GM18520 (cell line): ENCODE results near the gene TUBA4A.
A peak's percentile ranks its signal among the peaks of the same experiment; 100 is the strongest.

Source experiments
- ATAC-seq: cut with Tn5 transposase; IDR thresholded peaks from one replicate; pipeline ENCODE4 v1.9.1; 2021; ENCODE audit not compliant: unreplicated experiment

Gene TUBA4A

GRCh38 chr2:219244789-219245147 is 8.9 kb downstream of the TUBA4A start:
- no peak for ATAC-seq

GRCh38 chr2:219243291-219243761 is 10.4 kb downstream of the TUBA4A start:
- ATAC-seq = no peak

GRCh38 chr2:219234331-219234730 is 19.4 kb downstream of the TUBA4A start:
- ATAC-seq = no peak

- no peak for ATAC-seq
These were observed 23.6 kb downstream of the TUBA4A start for GRCh38 chr2:219230059-219230540.

GRCh38 chr2:219229305-219230058 is 24.2 kb downstream of the TUBA4A start, which contains the start of the genes ANKZF1 and ATG9A:
Gene ANKZF1, plus strand, starts transcription at chr2:219229806. Its CDS starts 452 bp downstream, at chr2:219230258.
Gene ATG9A, minus strand, starts transcription at chr2:219229636. Its CDS starts 1,612 bp downstream, at chr2:219228024.
- ATAC-seq = peak; percentile 90

- ATAC-seq = no peak
These were observed 24.8 kb downstream of the TUBA4A start for GRCh38 chr2:219228911-219229304.

- ATAC-seq = no peak
These were observed 25.4 kb downstream of the TUBA4A start for GRCh38 chr2:219228041-219228910.

GRCh38 chr2:219225350-219225749 is 28.4 kb downstream of the TUBA4A start:
- no peak for ATAC-seq

- no peak for ATAC-seq
These were observed 29.7 kb downstream of the TUBA4A start for GRCh38 chr2:219223831-219224610.

- ATAC-seq = no peak
These were observed 31.7 kb downstream of the TUBA4A start for GRCh38 chr2:219221957-219222518.

GRCh38 chr2:219220652-219221402 is 32.9 kb downstream of the TUBA4A start:
- no peak for ATAC-seq

GRCh38 chr2:219219784-219220532 is 33.8 kb downstream of the TUBA4A start:
- ATAC-seq = no peak

- peak; percentile 57 for ATAC-seq
These were observed 34.7 kb downstream of the TUBA4A start, which contains the start of gene ABCB6 for GRCh38 chr2:219218732-219219701. Gene ABCB6, minus strand, starts transcription at chr2:219218958. Its CDS starts 285 bp downstream, at chr2:219218673.

- peak; percentile 11 for ATAC-seq
These were observed 35.4 kb downstream of the TUBA4A start for GRCh38 chr2:219218217-219218731.

GRCh38 chr2:219216535-219216915 is 37.2 kb downstream of the TUBA4A start:
- ATAC-seq = no peak

GRCh38 chr2:219215871-219216534 is 37.7 kb downstream of the TUBA4A start:
- no peak for ATAC-seq

GRCh38 chr2:219214786-219215185 is 38.9 kb downstream of the TUBA4A start:
- no peak for ATAC-seq
